K562 (cell line): ENCODE results near the gene FGF22. TPM values are rescaled to one million over a fixed set of nuclear protein-coding genes. Genes with fewer than 3 reads are reported as not detected.
"Not testable (repeated sequence)": the region's sequence is repeated elsewhere in the genome, so short reads cannot be mapped to it uniquely, and the experiment has no call there.

Source experiments
- CBFA2T2 ChIP-seq: fragments of 450-650 bp; conservative IDR thresholded peaks from 2 replicates; pipeline ENCODE4 v1.6.1; 2017; ENCODE audit warnings: mild to moderate bottlenecking
- CREM ChIP-seq: IDR thresholded peaks from 2 replicates; pipeline ENCODE4 v1.6.1; 2014; ENCODE audit warnings: antibody characterized with exemption, low read depth
- CTBP1 ChIP-seq: fragments of 450-650 bp; IDR thresholded peaks from 2 replicates; pipeline ENCODE4 v1.6.1; 2016; ENCODE audit warnings: borderline replicate concordance
- GABPA ChIP-seq: fragments of 200-800 bp; sonication (Bioruptor generic); conservative IDR thresholded peaks from 2 replicates; pipeline ENCODE4 v1.6.1; 2016; ENCODE audit warnings: low read depth, missing genetic modification characterization, missing compliant biosample characterization
- L3MBTL2 ChIP-seq: fragments of 450-650 bp; IDR thresholded peaks from 2 replicates; pipeline ENCODE4 v1.6.1; 2016; ENCODE audit warnings: mild to moderate bottlenecking, moderate library complexity
- MTA3 ChIP-seq: fragments of 450-650 bp; formaldehyde crosslinking; IDR thresholded peaks from 2 replicates; pipeline ENCODE4 v1.6.1; 2017; ENCODE audit warnings: mild to moderate bottlenecking, borderline replicate concordance
- NBN ChIP-seq: fragments of 450-650 bp; IDR thresholded peaks from 2 replicates; pipeline ENCODE4 v1.6.1; 2016; ENCODE audit warnings: low read depth, mild to moderate bottlenecking
- TAL1 ChIP-seq: fragments of 450-650 bp; IDR thresholded peaks from 2 replicates; pipeline ENCODE4 v1.6.1; 2016; ENCODE audit warnings: mild to moderate bottlenecking
- polyA plus RNA-seq, 8 experiments: library from polyadenylated mRNA; depleted of rRNA in 4 of 8; stranded (reverse) in 5 of 8; unstranded in 3 of 8; fragments of >200 nt; fragmentation: Nextera tagmentation in 2 of 8; fragmentation: Illumina TruSeq in 1 of 8; extraction: Ambion mirVana in 2 of 8; extraction: Trizol in 1 of 8; gene quantifications; 2 replicates each; pipeline versions ENCODE4 v1.2.1 to v1.2.3, GENCODE V29; 2011 to 2014; ENCODE audit warnings: inconsistent platforms in 1 of 8, missing spikeins in 1 of 8
- total RNA-seq, 7 experiments: library from RNA; depleted of rRNA in 6 of 7; stranded (reverse); fragments of >200 nt in 6 of 7; fragmentation: Illumina TruSeq in 2 of 7; extraction: Trizol in 2 of 7; gene quantifications; 2 replicates each; pipeline versions ENCODE4 v1.2.1 to v1.2.3, GENCODE V29; 2011 to 2021; ENCODE audit warnings: low replicate concordance in 1 of 7
- TF ChIP-seq, protein P1 (sequence below), 3 experiments: fragments of 200-800 bp in 1 of 3; fragments of 250-450 bp in 1 of 3; fragments of 450-650 bp in 1 of 3; sonication (Bioruptor Pico) in 1 of 3; sonication (Bioruptor generic) in 1 of 3; formaldehyde crosslinking in 1 of 3; IDR thresholded peaks; 2 replicates each; pipeline versions ENCODE4 v1.6.1 to v1.8.0; 2016 to 2022; ENCODE audit warnings: mild to moderate bottlenecking in 2 of 3, missing genetic modification characterization in 2 of 3, missing compliant biosample characterization in 1 of 3, moderate library complexity in 1 of 3
- TF ChIP-seq, protein P2 (sequence below), 2 experiments: fragments of 250-450 bp in 1 of 2; fragments of 450-650 bp in 1 of 2; sonication (Bioruptor Pico) in 1 of 2; IDR thresholded peaks; 2 replicates each; pipeline versions ENCODE4 v1.6.1 to v1.8.0; 2016 to 2021; ENCODE audit warnings: mild to moderate bottlenecking in 2 of 2, moderate library complexity in 2 of 2, missing compliant biosample characterization in 1 of 2, missing genetic modification characterization in 1 of 2

FGF22 gene
- total and polyA plus RNA-seq, 9 of the 15 experiments (the other 6 are each of a cell fraction or from before 2014, with no cell fraction given): 0.14 to 2.2 (median 0.86) TPM; not detected in 4

DNA sequence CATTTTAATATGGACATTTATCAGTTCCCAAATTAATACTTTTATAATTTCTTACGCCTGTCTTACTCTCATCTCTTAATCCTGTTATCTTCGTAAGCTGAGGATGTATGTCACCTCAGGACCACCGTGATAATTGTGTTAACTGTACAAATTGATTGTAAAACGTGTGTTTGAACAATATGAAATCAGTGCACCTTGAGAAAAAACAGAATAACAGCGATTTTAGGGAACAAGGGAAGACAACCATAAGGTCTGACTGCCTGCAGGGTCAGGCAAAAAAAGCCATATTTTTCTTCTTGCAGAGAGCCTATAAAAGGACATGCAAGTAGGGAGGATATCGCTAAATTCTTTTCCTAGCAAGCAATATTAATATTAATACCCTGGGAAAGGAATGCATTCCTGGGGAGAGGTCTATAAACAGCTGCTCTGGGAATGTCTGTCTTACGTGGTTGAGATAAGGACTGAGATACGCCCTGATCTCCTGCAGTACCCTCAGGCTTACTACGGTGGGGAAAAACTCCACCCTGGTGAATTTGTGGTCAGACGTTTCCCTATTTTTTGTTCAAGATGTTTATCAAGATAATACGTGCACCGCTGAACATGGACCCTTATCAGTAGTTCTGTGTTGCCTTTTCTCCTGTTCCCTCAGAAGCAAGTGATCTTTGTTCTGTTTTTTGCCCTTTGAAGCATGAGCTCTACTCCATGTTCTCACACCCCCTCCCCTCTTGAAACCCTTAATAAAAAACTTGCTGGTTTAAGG is 29.2 kb downstream of the FGF22 start (continued):
- TF ChIP-seq, protein P1, sequence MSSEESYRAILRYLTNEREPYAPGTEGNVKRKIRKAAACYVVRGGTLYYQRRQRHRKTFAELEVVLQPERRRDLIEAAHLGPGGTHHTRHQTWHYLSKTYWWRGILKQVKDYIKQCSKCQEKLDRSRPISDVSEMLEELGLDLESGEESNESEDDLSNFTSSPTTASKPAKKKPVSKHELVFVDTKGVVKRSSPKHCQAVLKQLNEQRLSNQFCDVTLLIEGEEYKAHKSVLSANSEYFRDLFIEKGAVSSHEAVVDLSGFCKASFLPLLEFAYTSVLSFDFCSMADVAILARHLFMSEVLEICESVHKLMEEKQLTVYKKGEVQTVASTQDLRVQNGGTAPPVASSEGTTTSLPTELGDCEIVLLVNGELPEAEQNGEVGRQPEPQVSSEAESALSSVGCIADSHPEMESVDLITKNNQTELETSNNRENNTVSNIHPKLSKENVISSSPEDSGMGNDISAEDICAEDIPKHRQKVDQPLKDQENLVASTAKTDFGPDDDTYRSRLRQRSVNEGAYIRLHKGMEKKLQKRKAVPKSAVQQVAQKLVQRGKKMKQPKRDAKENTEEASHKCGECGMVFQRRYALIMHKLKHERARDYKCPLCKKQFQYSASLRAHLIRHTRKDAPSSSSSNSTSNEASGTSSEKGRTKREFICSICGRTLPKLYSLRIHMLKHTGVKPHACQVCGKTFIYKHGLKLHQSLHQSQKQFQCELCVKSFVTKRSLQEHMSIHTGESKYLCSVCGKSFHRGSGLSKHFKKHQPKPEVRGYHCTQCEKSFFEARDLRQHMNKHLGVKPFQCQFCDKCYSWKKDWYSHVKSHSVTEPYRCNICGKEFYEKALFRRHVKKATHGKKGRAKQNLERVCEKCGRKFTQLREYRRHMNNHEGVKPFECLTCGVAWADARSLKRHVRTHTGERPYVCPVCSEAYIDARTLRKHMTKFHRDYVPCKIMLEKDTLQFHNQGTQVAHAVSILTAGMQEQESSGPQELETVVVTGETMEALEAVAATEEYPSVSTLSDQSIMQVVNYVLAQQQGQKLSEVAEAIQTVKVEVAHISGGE (CRISPR knock-in tag; IDR thresholded peaks at IDR 0.05): peak in 2 of 3 experiments; percentile 75 to 94; a peak in 3 of 6 replicates
- peak; percentile 27; the same call in 1 of the 2 replicates for TF ChIP-seq CREM
- TF ChIP-seq, protein P2, sequence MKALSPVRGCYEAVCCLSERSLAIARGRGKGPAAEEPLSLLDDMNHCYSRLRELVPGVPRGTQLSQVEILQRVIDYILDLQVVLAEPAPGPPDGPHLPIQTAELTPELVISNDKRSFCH (CRISPR knock-in tag; IDR thresholded peaks at IDR 0.05): not testable (repeated sequence)
- TF ChIP-seq, protein P2 (tag; IDR thresholded peaks at IDR 0.05): 0 out of 2 replicates have a peak, but pooled peaks have one; percentile 55
- TF ChIP-seq CTBP1: peak; percentile 54; the same call in 1 of the 2 replicates
- peak; percentile 38; the same call in 1 of the 2 replicates for TF ChIP-seq MTA3
- peak; percentile 27 for TF ChIP-seq CBFA2T2
- TF ChIP-seq GABPA (tag): peak; percentile 33
- TF ChIP-seq L3MBTL2: 0 out of 2 replicates have a peak, but pooled peaks have one; percentile 33
- peak; percentile 56; the same call in 1 of the 2 replicates for TF ChIP-seq NBN
- TF ChIP-seq TAL1: peak; percentile 50; the same call in 1 of the 2 replicates
- TF ChIP-seq, all 486 proteins: peak for 47; not testable (repeated sequence) for 439
